Central memory CD8-positive, alpha-beta T cell (primary cell): ENCODE results near the gene GCKR.
A peak's percentile ranks its signal among the peaks of the same experiment; 100 is the strongest.

Source experiments
- ATAC-seq: fragments of 150-1000 bp; cut with Tn5 transposase; replicated peaks from 2 replicates; pipeline ENCODE4 v1.10.0; 2022; ENCODE audit warnings: mild to moderate bottlenecking, moderate FRiP score, moderate number of reproducible peaks; ENCODE audit not compliant: poor library complexity, severe bottlenecking; ENCODE audit errors: extremely low read depth
- DNase-seq, 2 donors: peaks; one replicate each; pipeline ENCODE4 v3.0.0; 2021; ENCODE audit warnings: low spot score in 2 of 2
- H3K27ac Mint-ChIP-seq: one replicate; pipeline ENCODE4 v1.8.0; 2022; ENCODE audit warnings: low read depth, mild to moderate bottlenecking, moderate library complexity, mixed read lengths
- H3K27me3 Mint-ChIP-seq: one replicate; pipeline ENCODE4 v1.8.0; 2022; ENCODE audit warnings: mixed read lengths
- H3K36me3 Mint-ChIP-seq: one replicate; pipeline ENCODE4 v1.8.0; 2022; ENCODE audit warnings: mild to moderate bottlenecking, moderate library complexity, mixed read lengths; ENCODE audit not compliant: insufficient read depth
- H3K4me1 Mint-ChIP-seq: one replicate; pipeline ENCODE4 v1.8.0; 2022; ENCODE audit warnings: mixed read lengths
- H3K4me3 Mint-ChIP-seq: one replicate; pipeline ENCODE4 v1.8.0; 2022; ENCODE audit warnings: mild to moderate bottlenecking, moderate library complexity, mixed read lengths
- H3K9me3 Mint-ChIP-seq: one replicate; pipeline ENCODE4 v1.8.0; 2022; ENCODE audit warnings: mixed read lengths

The GCKR gene, protein sequence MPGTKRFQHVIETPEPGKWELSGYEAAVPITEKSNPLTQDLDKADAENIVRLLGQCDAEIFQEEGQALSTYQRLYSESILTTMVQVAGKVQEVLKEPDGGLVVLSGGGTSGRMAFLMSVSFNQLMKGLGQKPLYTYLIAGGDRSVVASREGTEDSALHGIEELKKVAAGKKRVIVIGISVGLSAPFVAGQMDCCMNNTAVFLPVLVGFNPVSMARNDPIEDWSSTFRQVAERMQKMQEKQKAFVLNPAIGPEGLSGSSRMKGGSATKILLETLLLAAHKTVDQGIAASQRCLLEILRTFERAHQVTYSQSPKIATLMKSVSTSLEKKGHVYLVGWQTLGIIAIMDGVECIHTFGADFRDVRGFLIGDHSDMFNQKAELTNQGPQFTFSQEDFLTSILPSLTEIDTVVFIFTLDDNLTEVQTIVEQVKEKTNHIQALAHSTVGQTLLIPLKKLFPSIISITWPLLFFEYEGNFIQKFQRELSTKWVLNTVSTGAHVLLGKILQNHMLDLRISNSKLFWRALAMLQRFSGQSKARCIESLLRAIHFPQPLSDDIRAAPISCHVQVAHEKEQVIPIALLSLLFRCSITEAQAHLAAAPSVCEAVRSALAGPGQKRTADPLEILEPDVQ

DNA sequence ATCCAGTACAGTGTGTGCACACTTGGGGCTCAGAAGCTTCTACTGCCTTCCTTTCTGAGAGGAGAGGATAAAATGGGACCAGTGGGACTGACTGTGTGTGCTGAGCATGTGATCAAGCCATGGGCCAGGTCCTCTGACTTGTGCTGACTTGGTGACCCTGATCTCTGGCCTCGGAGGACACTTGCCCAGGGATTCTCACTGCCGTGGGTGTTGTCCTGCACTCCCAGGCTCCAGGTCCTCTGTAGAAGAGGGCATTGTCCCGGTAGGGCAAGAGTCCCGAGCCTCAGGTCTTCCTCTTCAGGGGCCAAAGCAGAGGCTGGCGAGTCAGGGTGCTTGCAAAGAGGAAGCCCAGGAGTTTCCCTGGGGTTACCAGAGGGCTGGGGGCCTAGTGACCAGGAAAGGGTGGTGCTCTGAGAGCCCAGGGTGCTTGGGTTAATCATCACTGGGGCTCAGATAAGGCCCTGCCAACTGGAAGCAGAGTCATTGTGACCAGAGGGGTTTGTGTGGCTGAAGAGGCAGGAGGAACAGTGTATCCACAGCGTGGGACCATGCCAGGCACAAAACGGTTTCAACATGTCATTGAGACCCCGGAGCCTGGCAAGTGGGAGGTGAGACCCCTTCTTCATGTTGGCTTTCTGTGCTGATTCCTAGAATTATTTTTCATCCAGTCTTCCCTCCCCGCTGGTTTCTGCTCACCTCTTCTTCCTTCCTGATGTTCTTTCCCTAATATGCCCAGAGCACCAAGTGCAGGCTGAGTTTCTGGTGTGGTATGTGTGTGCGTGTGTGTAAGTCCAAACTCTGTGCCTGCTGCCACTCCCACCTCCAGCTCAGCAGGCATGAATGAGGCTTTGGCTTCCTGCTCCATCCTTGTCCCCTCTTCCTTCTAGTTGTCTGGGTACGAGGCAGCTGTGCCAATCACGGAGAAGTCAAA, at the start of gene GCKR:
GCKR (plus strand) TSS at position 483 of the 931 bp plus-strand sequence; CDS start at position 549, 66 bp downstream.
- Mint-ChIP-seq H3K27me3 (peaks cover 67% of the 10 kb centered on the region), H3K27ac (no peak within 1 kb of the TSS), H3K9me3 (no peaks in the 10 kb centered on the region), H3K4me1 (peaks cover 10% of the 10 kb centered on the region), H3K4me3 (peak within 1 kb of the TSS; percentile 78), H3K36me3 (peaks cover 1% of the 10 kb centered on the region)
- no peak for DNase-seq
- no peak for ATAC-seq

DNA sequence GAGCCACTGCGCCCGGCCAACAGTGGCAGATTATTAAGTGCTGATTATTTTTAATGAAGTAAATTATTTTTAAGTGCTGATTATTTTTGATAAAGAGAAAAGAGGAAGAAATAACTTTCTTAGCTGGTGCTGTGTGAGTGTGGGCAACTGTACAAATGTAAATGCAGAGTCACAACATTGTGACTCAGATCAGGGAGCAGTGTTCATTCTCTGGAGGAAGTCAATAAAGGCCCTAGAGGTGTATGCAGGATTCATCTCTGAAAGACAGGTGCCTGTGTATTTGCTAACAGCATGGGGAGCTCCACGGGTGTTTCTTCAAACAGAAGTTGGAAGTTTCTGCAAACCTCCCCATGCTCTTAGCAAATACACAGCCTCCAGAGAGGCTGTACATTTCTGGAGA, 48.3 kb upstream of the GCKR start:
- H3K27ac Mint-ChIP-seq: peak overlapping the region; percentile 67
- DNase-seq (no peak), ATAC-seq (no peak)
- H3K4me1 Mint-ChIP-seq: no peaks in the 10 kb centered on the region
- H3K4me3 Mint-ChIP-seq: no peak overlapping the region
- H3K9me3 Mint-ChIP-seq: no peaks in the 10 kb centered on the region
- H3K36me3 Mint-ChIP-seq: peaks cover 9% of the 10 kb centered on the region
- no peaks in the 10 kb centered on the region for H3K27me3 Mint-ChIP-seq

DNA sequence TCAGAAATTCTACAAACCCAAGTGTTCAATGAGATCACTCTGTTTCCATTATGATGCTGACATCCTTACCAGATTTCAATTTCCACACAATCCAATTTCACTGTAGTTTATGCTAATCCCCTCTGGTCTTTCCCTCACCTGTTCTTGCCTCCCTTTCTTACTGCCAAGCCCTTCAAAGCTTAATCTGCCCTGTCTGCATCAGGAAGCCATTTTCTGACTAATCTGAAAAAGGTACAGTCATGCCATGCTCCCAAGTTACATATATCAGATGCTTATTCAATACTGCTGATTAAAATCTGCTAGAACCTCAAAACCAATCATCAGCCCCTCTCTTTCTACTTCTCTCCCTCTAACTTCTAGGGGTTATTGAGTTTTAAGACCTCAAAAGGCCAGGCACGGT, 45.5 kb upstream of the GCKR start:
- Mint-ChIP-seq H3K27ac (no peak overlapping the region), H3K9me3 (no peaks in the 10 kb centered on the region), H3K4me3 (no peak overlapping the region), H3K4me1 (no peaks in the 10 kb centered on the region), H3K27me3 (no peaks in the 10 kb centered on the region), H3K36me3 (peaks cover 9% of the 10 kb centered on the region)
- no peak for ATAC-seq
- no peak for DNase-seq

DNA sequence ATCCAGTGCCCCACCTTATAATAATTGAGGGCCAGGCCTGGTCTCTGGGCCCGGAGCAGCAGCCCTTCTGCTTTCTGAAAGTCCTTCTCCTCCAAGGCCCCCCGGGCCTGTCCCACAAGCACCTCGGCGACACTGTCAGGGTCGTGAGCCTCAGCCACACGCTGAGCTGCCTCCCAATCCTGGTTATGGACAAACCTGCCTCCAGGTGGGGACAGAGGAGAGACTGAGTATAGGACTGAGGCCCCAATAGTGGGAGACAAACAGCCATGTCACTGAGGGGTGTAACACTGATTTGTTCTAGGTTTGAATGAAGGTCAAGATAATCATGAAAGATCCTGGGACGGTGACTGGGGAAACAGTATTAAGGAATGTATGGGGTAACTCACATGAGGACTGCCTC, 42.7 kb upstream of the GCKR start:
- Mint-ChIP-seq H3K4me3 (no peak overlapping the region), H3K4me1 (no peaks in the 10 kb centered on the region), H3K27ac (no peak overlapping the region), H3K36me3 (peaks cover 9% of the 10 kb centered on the region), H3K27me3 (no peaks in the 10 kb centered on the region), H3K9me3 (no peaks in the 10 kb centered on the region)
- no peak for ATAC-seq
- DNase-seq: no peak

DNA sequence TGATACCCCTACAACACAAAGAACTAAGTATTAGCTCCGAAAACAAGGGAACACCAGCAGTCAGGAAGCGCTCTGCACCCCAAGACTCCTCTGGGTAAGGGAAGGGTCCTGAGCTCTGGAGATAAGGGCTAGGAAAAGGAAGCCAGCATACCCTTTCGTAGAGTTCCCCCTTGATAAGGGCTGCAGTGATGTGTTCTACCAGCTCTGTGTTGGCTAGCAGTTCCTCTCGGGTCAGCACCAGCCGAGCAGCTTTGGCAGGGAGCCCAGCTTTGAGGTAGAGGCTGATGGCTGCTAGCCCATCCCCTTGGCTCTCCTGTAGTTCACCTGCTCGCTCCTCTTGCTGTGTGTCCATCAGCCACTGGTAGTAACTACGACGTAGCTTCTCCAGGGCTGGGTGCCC, 35.5 kb upstream of the GCKR start:
- no peak overlapping the region for H3K27ac Mint-ChIP-seq
- DNase-seq (no peak), ATAC-seq (no peak)
- H3K27me3 Mint-ChIP-seq: no peaks in the 10 kb centered on the region
- H3K9me3 Mint-ChIP-seq: no peaks in the 10 kb centered on the region
- H3K36me3 Mint-ChIP-seq: peaks cover 8% of the 10 kb centered on the region
- H3K4me1 Mint-ChIP-seq: no peaks in the 10 kb centered on the region
- no peak overlapping the region for H3K4me3 Mint-ChIP-seq

DNA sequence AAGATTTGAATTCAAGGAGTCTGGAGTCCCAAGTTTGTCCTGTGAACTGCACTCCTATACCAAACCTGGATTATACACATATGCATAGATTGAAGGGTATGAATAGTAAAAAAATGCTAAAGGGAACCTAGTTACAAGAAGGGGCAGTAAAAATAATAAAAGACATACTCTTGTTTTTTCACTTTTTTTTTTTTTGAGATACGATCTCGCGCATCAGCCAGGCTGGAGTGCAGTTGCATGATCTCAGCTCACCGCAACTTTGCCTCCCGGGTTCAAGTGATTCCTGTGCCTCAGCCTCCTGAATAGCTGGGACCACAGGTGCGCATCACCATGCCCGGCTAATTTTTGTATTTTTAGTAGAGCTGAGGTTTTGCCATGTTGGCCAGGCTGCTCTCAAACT, 32.2 kb upstream of the GCKR start:
- no peak overlapping the region for H3K4me3 Mint-ChIP-seq
- ATAC-seq (no peak), DNase-seq (no peak)
- H3K27ac Mint-ChIP-seq: no peak overlapping the region
- H3K4me1 Mint-ChIP-seq: no peaks in the 10 kb centered on the region
- no peaks in the 10 kb centered on the region for H3K9me3 Mint-ChIP-seq
- H3K36me3 Mint-ChIP-seq: peaks cover 3% of the 10 kb centered on the region
- no peaks in the 10 kb centered on the region for H3K27me3 Mint-ChIP-seq

DNA sequence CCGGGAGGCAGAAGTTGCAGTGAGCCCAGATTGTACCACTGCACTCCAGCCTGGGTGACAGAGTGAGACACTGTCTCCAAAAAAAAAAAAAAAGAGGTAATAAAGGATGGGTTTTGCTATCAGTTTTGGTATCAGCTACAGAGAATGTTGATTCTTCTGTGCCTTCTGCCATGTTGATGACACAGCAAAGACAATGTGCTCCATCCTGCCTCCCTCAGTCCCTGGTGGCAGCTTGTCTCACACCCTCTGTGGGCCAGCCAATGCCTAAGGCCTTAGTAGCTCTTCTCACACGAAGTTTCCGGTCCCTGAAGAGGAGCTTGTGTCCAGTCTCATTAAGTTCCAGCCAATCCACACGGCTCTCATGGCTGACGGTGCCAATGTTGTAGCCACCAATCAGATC, 24.7 kb upstream of the GCKR start:
- H3K27ac Mint-ChIP-seq: no peak overlapping the region
- no peak for DNase-seq
- H3K9me3 Mint-ChIP-seq: no peaks in the 10 kb centered on the region
- no peak for ATAC-seq
- peaks cover 14% of the 10 kb centered on the region for H3K36me3 Mint-ChIP-seq
- H3K4me1 Mint-ChIP-seq: no peaks in the 10 kb centered on the region
- H3K4me3 Mint-ChIP-seq: no peak overlapping the region
- H3K27me3 Mint-ChIP-seq: no peaks in the 10 kb centered on the region

DNA sequence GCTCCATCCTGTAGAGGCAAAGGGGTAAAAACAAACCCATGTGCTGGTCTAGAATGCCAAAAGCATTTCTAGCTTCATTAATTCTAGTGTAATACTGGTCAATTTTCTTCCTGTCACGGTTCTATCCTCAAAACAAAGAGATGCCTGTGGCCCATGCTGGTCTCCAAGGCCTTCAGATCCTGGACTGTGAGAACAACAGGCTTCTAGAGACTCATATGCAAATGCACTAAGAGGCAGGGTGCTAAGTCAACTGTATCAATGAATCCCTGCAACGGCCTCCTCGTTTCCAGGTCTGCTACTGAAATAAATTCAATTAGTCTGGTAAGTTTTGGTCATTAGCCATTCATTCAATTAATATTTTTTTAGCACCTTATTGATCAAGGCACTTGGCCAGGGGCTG, 11.1 kb upstream of the GCKR start:
- H3K9me3 Mint-ChIP-seq: no peaks in the 10 kb centered on the region
- peaks cover 23% of the 10 kb centered on the region for H3K36me3 Mint-ChIP-seq
- H3K4me3 Mint-ChIP-seq: no peak overlapping the region
- peaks cover 14% of the 10 kb centered on the region for H3K4me1 Mint-ChIP-seq
- ATAC-seq: no peak
- no peaks in the 10 kb centered on the region for H3K27me3 Mint-ChIP-seq
- DNase-seq: no peak
- peak overlapping the region; percentile 62 for H3K27ac Mint-ChIP-seq

DNA sequence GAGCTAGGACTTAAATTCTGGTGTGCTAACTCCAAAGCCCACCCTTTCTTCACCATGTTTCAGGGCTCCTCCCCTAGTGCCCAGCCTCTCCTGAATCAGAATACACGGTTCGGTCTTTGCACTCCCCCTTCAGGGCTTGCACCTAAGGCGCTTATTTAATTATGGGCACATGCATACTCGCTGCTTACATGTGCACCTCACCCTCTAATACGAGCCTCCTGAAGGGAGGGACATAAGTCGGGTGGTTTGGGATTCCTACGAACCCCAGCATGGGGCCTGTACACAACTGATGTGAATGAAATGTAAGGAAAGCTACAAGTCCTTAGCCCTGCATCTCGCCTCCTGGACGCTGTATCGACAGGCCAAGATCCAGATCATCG, 7.5 kb upstream of the GCKR start:
- Mint-ChIP-seq H3K27me3 (peaks cover 14% of the 10 kb centered on the region), H3K9me3 (no peaks in the 10 kb centered on the region), H3K27ac (peak overlapping the region; percentile 90), H3K36me3 (peaks cover 9% of the 10 kb centered on the region), H3K4me1 (peaks cover 14% of the 10 kb centered on the region), H3K4me3 (peak overlapping the region; percentile 83)
- ATAC-seq (peak; percentile 12), DNase-seq (no peak)

DNA sequence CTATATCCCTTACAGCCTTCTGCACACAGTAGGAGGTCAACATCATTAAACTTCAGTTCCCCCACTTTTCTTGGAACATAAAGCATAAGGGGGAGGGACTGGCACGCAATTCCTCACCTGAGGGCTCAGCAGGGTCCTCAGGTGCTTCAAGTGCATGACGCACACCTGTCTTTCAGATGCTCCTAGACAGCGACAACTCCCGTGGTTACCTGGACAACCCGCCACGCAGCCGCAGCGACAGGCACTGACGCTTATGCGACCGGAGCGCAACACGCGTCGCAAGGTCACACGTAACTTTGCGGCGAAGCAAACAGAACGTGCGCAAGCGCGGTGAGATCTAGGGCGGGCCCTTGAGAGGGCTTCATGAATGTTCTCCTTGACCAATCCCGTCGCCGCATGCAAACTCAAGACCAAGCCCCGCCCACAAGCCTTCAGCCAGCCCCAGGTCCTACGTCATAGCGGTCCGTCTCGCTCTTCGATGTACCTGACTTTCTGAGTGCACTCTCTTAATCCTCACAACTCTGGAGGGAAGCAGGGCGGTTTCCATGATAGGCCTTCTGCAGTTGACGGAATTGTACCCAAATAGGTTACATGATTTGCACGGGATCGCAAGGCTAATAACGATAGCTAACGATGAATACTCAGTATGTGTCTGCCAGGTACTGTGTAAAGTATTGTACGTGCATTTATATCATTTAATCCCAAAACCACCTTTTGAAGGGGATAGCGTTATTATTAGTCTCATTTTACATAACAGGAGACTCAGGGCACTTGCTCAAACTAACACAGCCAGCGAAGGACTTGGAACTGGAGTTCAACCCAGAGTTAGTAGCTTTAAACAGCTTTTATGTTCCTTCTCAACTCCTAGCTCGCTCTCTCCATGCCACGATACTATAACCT, 6.9 kb upstream of the GCKR start, which contains the start of gene IFT172:
IFT172 (minus strand) TSS at position 246 of the 900 bp plus-strand sequence; CDS start at position 156, 90 bp downstream.
- Mint-ChIP-seq H3K27ac (peak within 1 kb of the TSS; percentile 90), H3K36me3 (peaks cover 9% of the 10 kb centered on the region), H3K9me3 (no peaks in the 10 kb centered on the region), H3K27me3 (peaks cover 18% of the 10 kb centered on the region), H3K4me3 (peak within 1 kb of the TSS; percentile 83), H3K4me1 (peaks cover 14% of the 10 kb centered on the region)
- DNase-seq (peak; percentile 97 to 99), ATAC-seq (peak; percentile 93)

DNA sequence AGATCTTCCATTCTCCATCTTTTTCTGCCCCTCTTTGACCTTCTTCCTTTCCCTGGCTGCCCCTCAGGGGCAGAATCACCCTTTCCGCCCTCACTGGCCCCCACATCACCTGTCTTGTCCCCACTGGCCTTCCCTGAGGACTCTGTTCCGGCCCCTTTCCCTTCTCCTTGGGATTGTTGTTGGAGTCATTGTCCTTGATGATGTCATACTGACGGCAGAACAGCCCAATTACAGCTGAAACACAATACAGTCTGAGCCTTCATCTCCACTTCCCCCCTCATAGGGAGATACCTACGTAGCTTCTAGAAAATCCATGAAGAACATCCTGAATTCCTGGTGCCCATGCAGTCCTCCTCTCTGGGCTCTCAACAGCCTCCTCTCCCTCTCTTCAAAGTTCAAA, 4.1 kb upstream of the GCKR start:
- peaks cover 23% of the 10 kb centered on the region for H3K4me1 Mint-ChIP-seq
- ATAC-seq: no peak
- no peak overlapping the region for H3K4me3 Mint-ChIP-seq
- no peaks in the 10 kb centered on the region for H3K9me3 Mint-ChIP-seq
- no peak overlapping the region for H3K27ac Mint-ChIP-seq
- H3K27me3 Mint-ChIP-seq: peaks cover 45% of the 10 kb centered on the region
- peaks cover 9% of the 10 kb centered on the region for H3K36me3 Mint-ChIP-seq
- DNase-seq: no peak

DNA sequence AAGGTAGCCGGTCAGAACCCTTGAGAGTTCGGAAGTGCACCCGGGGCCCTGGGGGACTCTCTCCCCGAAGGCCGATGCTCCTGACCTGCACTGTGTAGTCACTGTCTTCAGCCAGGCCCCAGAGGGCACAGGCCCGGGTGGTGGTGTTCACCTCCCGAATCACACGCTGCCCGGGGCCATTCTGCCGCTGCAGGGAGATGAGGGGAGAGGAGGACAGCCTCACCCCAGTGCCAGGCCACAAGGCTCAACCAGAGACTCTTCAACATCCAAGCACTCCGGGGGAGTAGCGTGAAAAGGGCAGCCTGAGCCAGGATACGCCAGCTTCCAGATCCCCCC, 2.7 kb upstream of the GCKR start:
- Mint-ChIP-seq H3K36me3 (peaks cover 9% of the 10 kb centered on the region), H3K9me3 (no peaks in the 10 kb centered on the region), H3K27me3 (peaks cover 59% of the 10 kb centered on the region), H3K4me3 (peak overlapping the region; percentile 35), H3K27ac (no peak overlapping the region), H3K4me1 (peaks cover 23% of the 10 kb centered on the region)
- DNase-seq: no peak
- ATAC-seq: no peak
